Osteoblast (primary cell): Measurements from ENCODE around the gene VPREB3. TPM values are rescaled to one million over a fixed set of nuclear protein-coding genes. Genes with fewer than 3 reads are reported as not detected.

Experiments used
- DNase-seq: peaks from one replicate; pipeline ENCODE4 v3.0.0; 2011; ENCODE audit warnings: low spot score, mixed read lengths; ENCODE audit not compliant: insufficient read length; ENCODE audit errors: missing footprints
- H2AFZ ChIP-seq: 2 replicates; pipeline ENCODE4 v1.6.0; 2011; ENCODE audit warnings: mild to moderate bottlenecking, low read length
- H3K27ac ChIP-seq: 2 replicates; pipeline ENCODE4 v1.5.1; 2011; ENCODE audit warnings: mild to moderate bottlenecking, low read depth, low read length, moderate library complexity
- H3K27me3 ChIP-seq: 2 replicates; pipeline ENCODE4 v1.6.0; 2012; ENCODE audit warnings: mild to moderate bottlenecking, control low read depth, inconsistent platforms, low read length, moderate library complexity; ENCODE audit not compliant: insufficient read depth
- H3K36me3 ChIP-seq: 2 replicates; pipeline ENCODE4 v1.5.1; 2011; ENCODE audit warnings: mild to moderate bottlenecking, low read length, control low read depth, moderate library complexity; ENCODE audit not compliant: insufficient read depth
- H3K4me1 ChIP-seq: 2 replicates; pipeline ENCODE4 v1.5.1; 2011; ENCODE audit warnings: mild to moderate bottlenecking, low read length, control low read depth, moderate library complexity; ENCODE audit not compliant: insufficient read depth
- H3K4me2 ChIP-seq: 2 replicates; pipeline ENCODE4 v1.6.0; 2011; ENCODE audit warnings: mild to moderate bottlenecking, low read length; ENCODE audit not compliant: insufficient read depth
- H3K4me3 ChIP-seq: fragments of 200-600 bp; sonication (generic); 3 replicates; pipeline ENCODE4 v1.5.1; 2012; ENCODE audit warnings: mild to moderate bottlenecking, low read length, inconsistent platforms; ENCODE audit not compliant: insufficient read depth
- H3K79me2 ChIP-seq: 2 replicates; pipeline ENCODE4 v1.6.0; 2012; ENCODE audit warnings: mild to moderate bottlenecking, low read length, control low read depth, inconsistent platforms; ENCODE audit not compliant: insufficient read depth
- H3K9me3 ChIP-seq: 2 replicates; pipeline ENCODE4 v1.5.1; 2011; ENCODE audit warnings: low read depth, low read length, control low read depth
- H4K20me1 ChIP-seq: 2 replicates; pipeline ENCODE4 v1.6.0; 2012; ENCODE audit warnings: mild to moderate bottlenecking, low read length, control low read depth; ENCODE audit not compliant: insufficient read depth
- total RNA-seq: library from RNA; depleted of rRNA; stranded (reverse); fragments of >200 nt; gene quantifications from 2 replicates; pipeline ENCODE4 v1.2.3, GENCODE V29; 2012
- TF ChIP-seq, protein P1 (sequence below): IDR thresholded peaks from 2 replicates; pipeline ENCODE4 v1.5.1; 2011; ENCODE audit warnings: mild to moderate bottlenecking, low read depth, low read length, moderate library complexity; ENCODE audit errors: extremely low read depth

VPREB3 gene
- total RNA-seq, 1 donor, result not detected

DNA sequence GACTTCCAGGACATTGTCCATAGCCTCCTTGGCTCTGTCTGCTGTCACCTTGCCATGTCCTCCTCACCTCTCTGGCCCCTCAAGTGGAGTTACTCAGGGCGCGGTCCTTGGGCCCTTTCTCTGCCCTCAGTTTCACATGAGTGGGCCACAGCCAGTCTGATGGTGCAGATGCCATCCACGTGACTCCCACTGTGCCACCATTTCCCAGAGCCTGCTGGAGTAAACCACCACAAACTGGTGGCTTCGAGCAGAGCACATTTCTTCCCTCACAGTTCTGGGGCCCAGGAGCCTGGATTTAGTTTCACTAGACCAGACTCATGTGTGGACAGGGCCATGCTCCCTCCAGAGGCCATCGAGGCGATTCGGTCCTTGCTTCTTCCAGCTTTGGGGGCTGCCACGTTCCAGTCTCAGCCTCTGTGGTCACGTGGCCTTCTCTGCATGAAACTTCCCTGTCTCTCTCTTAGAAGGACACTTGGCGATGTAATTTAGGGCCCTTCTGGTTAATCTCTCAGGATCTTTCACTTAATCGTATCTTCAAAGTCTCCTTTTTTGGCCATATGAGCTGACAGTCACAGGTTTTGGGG, 47.1 kb upstream of the VPREB3 start:
- Histone ChIP-seq H3K27ac (no peak overlapping the region), H3K9me3 (no peaks in the 10 kb centered on the region), H3K4me2 (no peak overlapping the region), H2AFZ (no peak overlapping the region), H3K27me3 (no peaks in the 10 kb centered on the region), H3K79me2 (peaks cover 3% of the 10 kb centered on the region), H3K4me3 (no peak overlapping the region), H3K36me3 (peaks cover 70% of the 10 kb centered on the region), H3K4me1 (no peaks in the 10 kb centered on the region), H4K20me1 (peaks cover 11% of the 10 kb centered on the region)
- TF ChIP-seq, protein P1, sequence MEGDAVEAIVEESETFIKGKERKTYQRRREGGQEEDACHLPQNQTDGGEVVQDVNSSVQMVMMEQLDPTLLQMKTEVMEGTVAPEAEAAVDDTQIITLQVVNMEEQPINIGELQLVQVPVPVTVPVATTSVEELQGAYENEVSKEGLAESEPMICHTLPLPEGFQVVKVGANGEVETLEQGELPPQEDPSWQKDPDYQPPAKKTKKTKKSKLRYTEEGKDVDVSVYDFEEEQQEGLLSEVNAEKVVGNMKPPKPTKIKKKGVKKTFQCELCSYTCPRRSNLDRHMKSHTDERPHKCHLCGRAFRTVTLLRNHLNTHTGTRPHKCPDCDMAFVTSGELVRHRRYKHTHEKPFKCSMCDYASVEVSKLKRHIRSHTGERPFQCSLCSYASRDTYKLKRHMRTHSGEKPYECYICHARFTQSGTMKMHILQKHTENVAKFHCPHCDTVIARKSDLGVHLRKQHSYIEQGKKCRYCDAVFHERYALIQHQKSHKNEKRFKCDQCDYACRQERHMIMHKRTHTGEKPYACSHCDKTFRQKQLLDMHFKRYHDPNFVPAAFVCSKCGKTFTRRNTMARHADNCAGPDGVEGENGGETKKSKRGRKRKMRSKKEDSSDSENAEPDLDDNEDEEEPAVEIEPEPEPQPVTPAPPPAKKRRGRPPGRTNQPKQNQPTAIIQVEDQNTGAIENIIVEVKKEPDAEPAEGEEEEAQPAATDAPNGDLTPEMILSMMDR, result no peak
- DNase-seq, result peak; percentile 58

DNA sequence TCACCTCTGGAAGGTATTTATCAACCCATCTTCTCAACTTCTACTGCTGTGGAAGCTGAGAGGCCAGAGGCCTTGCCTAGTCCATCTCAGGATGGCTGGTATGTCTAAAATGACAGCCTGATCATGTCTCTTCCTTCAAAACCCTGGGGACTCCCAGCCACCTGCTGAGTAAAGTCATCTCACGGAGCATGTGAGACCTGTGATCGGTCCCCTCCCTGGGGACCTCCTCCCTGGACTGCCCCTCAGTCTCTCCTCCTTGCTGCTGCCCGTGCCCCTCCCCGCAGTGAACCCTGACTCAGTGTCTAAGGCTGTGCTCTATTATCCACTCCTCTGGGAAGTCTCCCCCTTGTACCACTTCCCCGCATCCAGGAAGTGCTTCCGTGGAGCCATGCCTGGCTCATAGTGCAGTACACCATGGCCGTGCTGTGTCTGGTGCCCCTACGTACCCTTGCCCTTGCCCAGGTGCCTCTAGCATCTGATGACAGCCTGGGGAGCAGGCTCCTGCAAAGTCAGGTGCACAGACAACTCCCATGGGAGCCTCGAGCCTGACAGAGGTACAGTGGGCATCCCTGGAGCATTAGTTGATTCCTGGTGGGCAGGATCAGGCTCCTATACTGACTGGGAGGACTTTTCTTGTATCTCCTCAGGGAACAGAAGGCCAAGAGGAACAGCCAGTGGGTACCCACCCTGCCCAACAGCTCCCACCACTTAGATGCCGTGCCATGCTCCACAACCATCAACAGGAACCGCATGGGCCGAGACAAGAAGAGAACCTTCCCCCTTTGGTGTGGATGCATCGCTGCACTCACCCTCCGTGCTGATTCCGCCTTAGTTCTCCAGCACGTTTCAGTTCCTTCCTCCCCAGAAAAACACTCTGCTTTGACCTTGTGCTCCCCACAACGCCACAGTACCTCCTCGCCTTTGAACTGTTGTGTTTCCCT, 46.3 kb upstream of the VPREB3 start:
- Histone ChIP-seq H3K36me3 (peaks cover 70% of the 10 kb centered on the region), H4K20me1 (peaks cover 13% of the 10 kb centered on the region)

GRCh38 chr22:23796461-23796860, 42.2 kb upstream of the VPREB3 start:
- peak; percentile 79 for DNase-seq
- peaks cover 68% of the 10 kb centered on the region for H3K36me3 ChIP-seq

More for the DNA sequence above, 46.3 kb upstream of the VPREB3 start:
- Histone ChIP-seq H3K9me3 (no peaks in the 10 kb centered on the region), H3K27me3 (no peaks in the 10 kb centered on the region), H2AFZ (no peak overlapping the region), H3K4me2 (no peak overlapping the region), H3K4me1 (no peaks in the 10 kb centered on the region), H3K27ac (no peak overlapping the region), H3K79me2 (peaks cover 3% of the 10 kb centered on the region), H3K4me3 (no peak overlapping the region)
- TF ChIP-seq, protein P1, result no peak
- DNase-seq, result no peak

More at GRCh38 chr22:23796461-23796860, 42.2 kb upstream of the VPREB3 start:
- Histone ChIP-seq H3K79me2 (peaks cover 21% of the 10 kb centered on the region), H3K4me2 (no peak overlapping the region), H3K27me3 (no peaks in the 10 kb centered on the region), H4K20me1 (peaks cover 29% of the 10 kb centered on the region), H3K4me1 (no peaks in the 10 kb centered on the region), H3K27ac (no peak overlapping the region), H2AFZ (no peak overlapping the region), H3K9me3 (no peaks in the 10 kb centered on the region), H3K4me3 (no peak overlapping the region)
- TF ChIP-seq, protein P1, result no peak
